HG03432 (cell line): ENCODE results near the gene MUS81.
"Not testable (repeated sequence)": the region's sequence is repeated elsewhere in the genome, so short reads cannot be mapped to it uniquely, and the experiment has no call there.

ENCODE experiments used
- ATAC-seq: cut with Tn5 transposase; IDR thresholded peaks from one replicate; pipeline ENCODE4 v1.9.1; 2021; ENCODE audit warnings: mild to moderate bottlenecking, moderate library complexity; ENCODE audit not compliant: unreplicated experiment

Gene MUS81

GRCh38 chr11:65844231-65844872 is 15.9 kb upstream of the MUS81 start:
- ATAC-seq = no peak

- ATAC-seq = no peak
Observed at GRCh38 chr11:65847746-65848145, 12.5 kb upstream of the MUS81 start.

- not testable (repeated sequence) for ATAC-seq
Observed at GRCh38 chr11:65848693-65849092, 11.5 kb upstream of the MUS81 start.

- ATAC-seq = no peak
Observed at GRCh38 chr11:65849366-65849765, 10.9 kb upstream of the MUS81 start.

- ATAC-seq = no peak
Observed at GRCh38 chr11:65849771-65850216, 10.4 kb upstream of the MUS81 start.

GRCh38 chr11:65850217-65851082 is 9.8 kb upstream of the MUS81 start:
- no peak for ATAC-seq

- ATAC-seq = no peak
Observed at GRCh38 chr11:65851083-65851579, 9.1 kb upstream of the MUS81 start.

- ATAC-seq = no peak
Observed at GRCh38 chr11:65851811-65852507, 8.3 kb upstream of the MUS81 start.

GRCh38 chr11:65852508-65853245 is 7.6 kb upstream of the MUS81 start:
- ATAC-seq = no peak

GRCh38 chr11:65853246-65853979 is 6.8 kb upstream of the MUS81 start:
- ATAC-seq = no peak

- no peak for ATAC-seq
Observed at GRCh38 chr11:65854161-65854592, 6.1 kb upstream of the MUS81 start.

- ATAC-seq = no peak
Observed at GRCh38 chr11:65854852-65855837, 5.1 kb upstream of the MUS81 start.

- no peak for ATAC-seq
Observed at GRCh38 chr11:65855927-65856363, 4.3 kb upstream of the MUS81 start.

- ATAC-seq = peak; percentile 33
Observed at GRCh38 chr11:65856689-65857499, 3.3 kb upstream of the MUS81 start.

- peak; percentile 4 for ATAC-seq
Observed at GRCh38 chr11:65857500-65857852, 2.8 kb upstream of the MUS81 start.

- peak; percentile 51 for ATAC-seq
Observed at GRCh38 chr11:65857853-65858680, 2.2 kb upstream of the MUS81 start, which contains the start of gene CFL1. Gene CFL1 (minus strand): TSS chr11:65858180. CDS start chr11:65858099, 81 bp downstream.

- no peak for ATAC-seq
Observed at GRCh38 chr11:65858681-65859087, 1.5 kb upstream of the MUS81 start.
